ENCODE measurements around the gene NCOR2.

NCOR2 gene

GRCh38 chr12:124525927-124526692 lies 41.3 kb downstream of the NCOR2 start:
- no peak for DNase-seq (ENCODE audit: low read depth)

- DNase-seq (ENCODE audit: low read depth): no peak
These were observed 42.0 kb downstream of the NCOR2 start for GRCh38 chr12:124525455-124525854.

DNA sequence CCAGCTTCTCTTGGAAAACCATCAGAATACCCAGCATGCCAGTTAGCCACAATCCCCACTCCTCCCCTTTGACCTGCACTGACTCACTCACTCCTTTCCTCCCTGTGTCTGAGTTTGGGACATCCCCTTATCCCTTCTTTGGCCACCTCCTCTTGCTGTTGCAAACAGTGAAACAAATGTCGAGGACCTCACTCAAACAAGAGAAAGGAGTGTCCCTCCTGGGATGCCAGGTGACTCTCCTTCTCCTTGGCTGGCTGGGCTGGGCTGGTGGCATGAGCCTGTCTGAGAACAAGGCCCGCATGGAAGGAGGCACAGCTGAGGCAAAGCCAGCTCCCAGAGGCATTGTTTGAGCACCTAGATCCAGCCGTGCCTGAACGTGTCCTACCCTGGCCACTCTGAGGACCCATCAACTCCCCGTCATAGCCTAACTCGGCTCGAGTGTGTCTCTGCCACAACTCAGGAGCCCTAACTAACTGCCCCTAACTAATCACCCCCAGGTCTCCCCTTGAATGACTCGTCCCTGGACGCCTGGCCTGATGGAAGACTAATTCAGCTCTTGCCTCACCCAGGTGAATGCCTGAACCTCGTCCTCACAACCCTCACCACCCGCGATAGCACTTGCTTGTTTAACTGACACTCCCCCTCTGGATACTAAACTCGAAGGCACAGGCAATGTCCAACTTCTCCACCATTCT lies 43.0 kb downstream of the NCOR2 start:
- peak; percentile 79 for DNase-seq (ENCODE audit: low read depth)

GRCh38 chr12:124523071-124523470 lies 44.3 kb downstream of the NCOR2 start:
- DNase-seq (ENCODE audit: low read depth): no peak

GRCh38 chr12:124520907-124521306 lies 46.5 kb downstream of the NCOR2 start:
- no peak for DNase-seq (ENCODE audit: low read depth)

GRCh38 chr12:124520265-124520701 lies 47.1 kb downstream of the NCOR2 start:
- DNase-seq (ENCODE audit: low read depth): no peak

DNA sequence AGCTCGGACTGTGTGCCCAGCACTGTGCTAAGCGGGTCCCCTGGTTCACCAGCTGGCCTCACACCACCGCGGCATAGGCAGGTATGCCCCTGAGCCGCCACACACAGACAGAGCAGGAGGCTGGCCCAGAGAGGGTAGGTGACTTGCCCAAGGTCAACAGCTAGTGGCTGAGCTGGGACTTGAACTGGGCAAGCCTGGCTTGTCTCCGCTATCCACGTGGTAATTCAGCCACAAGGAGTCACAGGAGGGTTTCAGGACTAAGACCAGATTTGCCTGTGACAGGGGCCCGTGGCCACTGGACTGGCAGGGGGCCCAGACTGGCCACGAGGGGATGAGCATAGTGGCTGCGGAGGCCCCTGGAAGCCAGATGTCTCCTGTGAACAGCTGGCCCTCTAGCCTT lies 47.7 kb downstream of the NCOR2 start:
- no peak for DNase-seq (ENCODE audit: low read depth)

GRCh38 chr12:124518051-124518932 lies 49.1 kb downstream of the NCOR2 start:
- DNase-seq (ENCODE audit: low read depth): peak; percentile 99
